ENCODE measurements around the gene FGF1.
A peak's percentile ranks its signal among the peaks of the same experiment; 100 is the strongest.

The FGF1 gene

DNA sequence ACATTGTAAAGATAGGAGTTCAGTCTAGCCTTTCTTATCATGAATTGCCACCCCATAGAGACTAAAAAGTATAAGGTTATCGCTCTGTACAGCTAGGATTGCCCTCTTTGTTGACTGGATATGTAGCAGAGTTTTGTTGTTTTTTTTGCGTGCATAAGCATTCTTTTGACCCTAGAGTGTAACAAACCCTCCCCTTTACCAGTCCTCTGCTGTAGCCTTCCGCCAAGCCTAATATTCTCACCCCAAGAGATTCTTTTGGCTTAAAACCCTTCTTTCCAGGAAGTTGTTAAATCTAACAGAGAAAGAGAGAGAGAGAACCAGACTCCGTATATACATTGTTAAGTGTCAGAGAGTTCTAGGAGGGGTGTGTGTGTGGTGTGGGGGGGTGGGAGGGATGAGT lies 113.9 kb downstream of the FGF1 start:
- Histone ChIP-seq H3K4me2 (no peak overlapping the region), H3K36me3 (no peaks in the 10 kb centered on the region), H3K9ac (no peak overlapping the region), H3K9me3 (no peaks in the 10 kb centered on the region), H3K27ac (no peak overlapping the region), H3K4me3 (no peak overlapping the region), H3K4me1 (peaks cover 6% of the 10 kb centered on the region; the same call in 1 of the 2 replicates), H3K27me3 (no peaks in the 10 kb centered on the region), H4K20me1 (no peaks in the 10 kb centered on the region)
- no peak for TF ChIP-seq Cebpa-rat (IDR thresholded peaks at IDR 0.05)

DNA sequence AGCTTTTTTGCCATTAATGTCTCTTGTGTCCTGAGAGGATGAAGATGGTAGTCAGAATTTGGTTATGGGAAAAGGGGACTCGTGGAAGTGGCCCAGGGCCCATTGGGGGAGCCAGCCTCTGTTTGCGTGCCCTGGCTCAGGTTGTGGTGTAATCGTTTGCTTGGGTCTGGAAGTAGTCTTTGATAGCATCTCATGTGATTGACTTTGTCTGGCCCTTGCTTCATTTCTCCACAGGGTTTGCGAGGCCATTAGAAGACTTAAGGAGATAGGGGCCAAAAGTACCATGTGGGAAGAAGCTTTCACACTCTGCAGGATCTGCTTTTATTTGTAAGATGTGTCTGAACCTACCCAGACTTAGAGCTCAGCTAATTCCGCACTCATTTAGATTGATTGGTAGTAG lies 114.5 kb downstream of the FGF1 start:
- Histone ChIP-seq H3K27ac (no peak overlapping the region), H3K4me1 (peaks cover 6% of the 10 kb centered on the region; the same call in 1 of the 2 replicates), H4K20me1 (no peaks in the 10 kb centered on the region)

DNA sequence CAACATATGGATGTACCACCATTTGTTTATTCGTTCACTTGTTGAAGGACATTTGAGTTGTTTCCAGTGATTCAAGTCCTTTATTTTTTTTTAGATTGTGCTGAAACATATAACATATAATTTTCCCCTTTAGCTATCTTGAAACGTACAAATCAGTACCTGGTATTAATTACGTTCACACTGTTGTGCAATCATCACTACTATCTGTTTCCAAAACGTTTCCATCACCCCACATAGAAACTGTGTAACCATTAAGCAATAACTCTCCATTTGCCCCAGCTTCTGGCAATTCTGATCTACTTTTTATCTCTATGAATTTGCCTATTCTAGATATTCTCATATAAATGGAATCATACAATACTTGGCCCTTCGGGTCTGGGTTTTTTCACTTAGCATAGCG lies 116.0 kb downstream of the FGF1 start:
- Histone ChIP-seq H3K4me2 (no peak overlapping the region), H3K36me3 (no peaks in the 10 kb centered on the region)
- TF ChIP-seq Cebpa-rat (IDR thresholded peaks at IDR 0.05): no peak

More for the DNA sequence above, 114.5 kb downstream of the FGF1 start:
- Histone ChIP-seq H3K9me3 (no peaks in the 10 kb centered on the region), H3K36me3 (no peaks in the 10 kb centered on the region), H3K27me3 (no peaks in the 10 kb centered on the region), H3K9ac (no peak overlapping the region), H3K4me3 (no peak overlapping the region), H3K4me2 (no peak overlapping the region)
- no peak for TF ChIP-seq Cebpa-rat (IDR thresholded peaks at IDR 0.05)

DNA sequence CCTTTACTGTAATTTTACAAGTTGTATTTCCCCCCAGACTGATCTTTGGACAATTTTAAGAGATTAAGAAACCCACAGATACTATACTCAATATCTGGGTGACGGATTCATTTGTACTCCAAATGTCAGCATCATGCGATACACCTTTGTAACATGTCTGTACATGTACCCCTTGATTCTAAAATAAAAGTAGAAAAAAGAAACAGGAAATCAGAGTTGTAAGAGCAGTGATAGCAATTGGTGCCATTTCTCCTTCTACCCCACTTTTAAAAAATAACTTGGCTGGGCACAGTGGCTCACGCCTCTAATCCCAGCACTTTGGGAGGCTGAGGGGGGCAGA lies 116.9 kb downstream of the FGF1 start:
- Histone ChIP-seq H3K9ac (no peak overlapping the region), H3K27me3 (no peaks in the 10 kb centered on the region), H3K4me2 (no peak overlapping the region), H3K4me3 (no peak overlapping the region), H3K4me1 (peaks cover 6% of the 10 kb centered on the region; the same call in 1 of the 2 replicates), H3K9me3 (no peaks in the 10 kb centered on the region), H3K27ac (no peak overlapping the region), H4K20me1 (no peaks in the 10 kb centered on the region), H3K36me3 (no peaks in the 10 kb centered on the region)
- no peak for TF ChIP-seq Cebpa-rat (IDR thresholded peaks at IDR 0.05)

More for the DNA sequence above, 116.0 kb downstream of the FGF1 start:
- Histone ChIP-seq H3K4me1 (peaks cover 6% of the 10 kb centered on the region; the same call in 1 of the 2 replicates), H3K9ac (no peak overlapping the region), H3K9me3 (no peaks in the 10 kb centered on the region), H3K27ac (no peak overlapping the region), H3K4me3 (no peak overlapping the region), H3K27me3 (no peaks in the 10 kb centered on the region), H4K20me1 (no peaks in the 10 kb centered on the region)

DNA sequence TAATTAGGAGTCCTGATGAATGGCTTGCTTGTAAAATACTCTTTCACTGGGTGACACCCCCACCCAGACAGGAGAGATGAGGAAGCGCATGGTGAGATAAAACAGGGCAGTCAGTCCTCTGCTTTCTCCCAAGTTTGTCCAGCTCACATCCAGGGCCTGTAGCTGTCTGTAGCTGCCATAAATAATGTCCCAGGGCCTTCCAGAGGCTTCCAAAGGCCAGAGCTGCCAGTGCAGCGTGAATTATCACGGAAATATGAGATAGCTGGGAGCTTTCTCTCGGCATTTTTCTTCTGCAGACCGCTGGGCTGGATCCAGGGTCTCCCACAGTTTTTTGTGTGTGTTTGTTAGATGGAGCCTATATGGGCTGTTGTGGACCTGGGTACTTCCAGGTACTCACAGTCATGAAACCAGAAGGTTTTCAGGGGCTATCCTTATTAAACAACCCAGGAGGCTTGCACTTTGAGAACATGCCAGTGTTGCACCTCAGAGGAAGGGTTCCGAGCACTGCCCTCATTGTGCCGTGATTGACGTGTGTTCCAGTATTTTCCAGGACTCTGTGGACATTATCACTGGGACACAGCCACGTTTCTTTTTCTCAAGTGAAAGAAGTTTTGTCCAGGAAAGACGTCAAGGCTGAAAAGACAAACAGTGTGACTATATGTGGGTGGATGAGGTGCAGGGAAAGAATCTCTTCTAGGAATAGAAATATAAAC lies 117.5 kb downstream of the FGF1 start:
- Histone ChIP-seq H4K20me1 (no peaks in the 10 kb centered on the region), H3K9ac (no peak overlapping the region), H3K4me1 (peaks cover 6% of the 10 kb centered on the region; the same call in 1 of the 2 replicates), H3K4me3 (no peak overlapping the region), H3K27me3 (no peaks in the 10 kb centered on the region), H3K36me3 (no peaks in the 10 kb centered on the region), H3K4me2 (no peak overlapping the region; the same call in 1 of the 2 replicates), H3K27ac (no peak overlapping the region), H3K9me3 (no peaks in the 10 kb centered on the region)
- no peak for TF ChIP-seq Cebpa-rat (IDR thresholded peaks at IDR 0.05)

DNA sequence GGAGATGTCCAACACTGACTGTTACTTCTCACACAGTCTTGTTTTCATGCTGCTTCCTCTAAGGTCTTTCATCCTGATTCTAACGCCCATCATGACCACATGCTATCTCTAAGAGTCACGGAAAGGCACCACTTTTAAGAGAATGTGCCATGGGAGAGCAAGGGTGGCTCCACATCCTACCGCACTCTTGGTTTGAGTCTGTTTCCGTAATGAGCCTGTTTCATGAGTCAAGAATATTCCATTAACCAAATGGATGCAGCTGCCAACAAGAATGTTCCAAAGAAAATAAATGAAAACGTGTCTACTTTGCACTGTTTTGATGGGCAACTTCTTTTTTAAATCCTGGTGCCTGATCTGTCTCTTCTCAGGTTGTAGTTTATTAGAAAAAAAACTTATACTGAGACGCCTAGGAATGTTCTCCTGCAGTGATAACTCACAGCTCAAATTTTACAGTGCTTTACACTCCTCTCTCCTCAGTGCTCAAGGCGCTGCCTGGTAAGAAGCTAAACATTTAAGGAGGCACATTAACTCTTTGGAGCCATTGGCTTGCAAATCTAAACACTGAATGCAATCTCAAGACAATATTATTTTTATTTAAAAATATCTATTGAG lies 124.3 kb downstream of the FGF1 start:
- Histone ChIP-seq H3K9me3 (no peaks in the 10 kb centered on the region), H3K27ac (no peak overlapping the region), H3K36me3 (no peaks in the 10 kb centered on the region), H3K9ac (no peak overlapping the region), H3K4me2 (no peak overlapping the region), H3K4me1 (no peaks in the 10 kb centered on the region), H4K20me1 (no peaks in the 10 kb centered on the region), H3K27me3 (no peaks in the 10 kb centered on the region), H3K4me3 (no peak overlapping the region)
- no peak for TF ChIP-seq Cebpa-rat (IDR thresholded peaks at IDR 0.05)

DNA sequence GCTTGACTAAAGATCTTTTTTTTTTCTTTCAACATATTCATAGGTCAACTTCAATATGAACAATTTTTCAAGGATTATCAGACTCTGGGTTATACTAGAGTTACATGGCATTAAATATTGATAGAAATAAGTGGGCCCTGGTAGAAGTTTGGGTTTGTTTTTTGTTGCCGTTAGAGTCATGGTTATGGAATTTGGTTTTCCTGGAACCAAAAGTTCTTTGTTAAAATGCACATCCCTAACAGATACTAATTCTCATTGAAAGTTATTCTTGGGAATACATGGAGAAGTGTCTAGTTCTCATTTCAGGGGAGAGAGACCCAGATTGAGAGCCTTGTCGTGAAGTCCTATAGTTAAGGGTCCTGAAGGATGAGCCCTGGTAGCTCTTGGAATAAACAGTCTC lies 124.9 kb downstream of the FGF1 start:
- H3K36me3 ChIP-seq: no peaks in the 10 kb centered on the region
- no peak overlapping the region for H3K9ac ChIP-seq
- no peaks in the 10 kb centered on the region for H3K9me3 ChIP-seq
- H4K20me1 ChIP-seq: no peaks in the 10 kb centered on the region
- H3K27me3 ChIP-seq: no peaks in the 10 kb centered on the region
- H3K4me2 ChIP-seq: no peak overlapping the region
- no peaks in the 10 kb centered on the region for H3K4me1 ChIP-seq
- H3K4me3 ChIP-seq: no peak overlapping the region
- no peak overlapping the region for H3K27ac ChIP-seq
- no peak for TF ChIP-seq Cebpa-rat (IDR thresholded peaks at IDR 0.05)

DNA sequence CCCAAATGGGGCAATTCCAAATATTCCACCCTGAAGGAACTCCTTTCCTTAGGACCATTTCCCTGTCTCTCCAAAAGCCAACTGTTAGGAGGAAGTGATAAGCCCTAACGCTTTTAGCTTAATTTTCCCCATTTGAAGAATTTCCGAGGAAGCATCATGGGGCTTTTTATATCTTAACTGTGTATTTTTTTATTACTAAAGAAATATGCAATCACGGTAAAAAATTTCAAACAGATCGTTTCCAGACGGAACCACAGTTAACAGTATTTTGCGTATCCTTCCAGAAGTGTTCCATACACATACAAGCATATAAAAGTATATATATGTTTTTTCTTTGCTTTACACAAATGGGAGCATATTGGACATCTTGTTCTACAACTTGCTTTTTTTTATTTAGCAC lies 133.8 kb downstream of the FGF1 start:
- H3K36me3 ChIP-seq: no peaks in the 10 kb centered on the region
- no peaks in the 10 kb centered on the region for H3K9me3 ChIP-seq
- no peaks in the 10 kb centered on the region for H4K20me1 ChIP-seq
- H3K4me3 ChIP-seq: no peak overlapping the region
- H3K27me3 ChIP-seq: peaks cover 24% of the 10 kb centered on the region
- peak overlapping the region; percentile 67 for H3K4me2 ChIP-seq
- H3K27ac ChIP-seq: no peak overlapping the region
- no peak overlapping the region for H3K9ac ChIP-seq
- H3K4me1 ChIP-seq: peaks cover 26% of the 10 kb centered on the region
- TF ChIP-seq Cebpa-rat (IDR thresholded peaks at IDR 0.05): no peak

DNA sequence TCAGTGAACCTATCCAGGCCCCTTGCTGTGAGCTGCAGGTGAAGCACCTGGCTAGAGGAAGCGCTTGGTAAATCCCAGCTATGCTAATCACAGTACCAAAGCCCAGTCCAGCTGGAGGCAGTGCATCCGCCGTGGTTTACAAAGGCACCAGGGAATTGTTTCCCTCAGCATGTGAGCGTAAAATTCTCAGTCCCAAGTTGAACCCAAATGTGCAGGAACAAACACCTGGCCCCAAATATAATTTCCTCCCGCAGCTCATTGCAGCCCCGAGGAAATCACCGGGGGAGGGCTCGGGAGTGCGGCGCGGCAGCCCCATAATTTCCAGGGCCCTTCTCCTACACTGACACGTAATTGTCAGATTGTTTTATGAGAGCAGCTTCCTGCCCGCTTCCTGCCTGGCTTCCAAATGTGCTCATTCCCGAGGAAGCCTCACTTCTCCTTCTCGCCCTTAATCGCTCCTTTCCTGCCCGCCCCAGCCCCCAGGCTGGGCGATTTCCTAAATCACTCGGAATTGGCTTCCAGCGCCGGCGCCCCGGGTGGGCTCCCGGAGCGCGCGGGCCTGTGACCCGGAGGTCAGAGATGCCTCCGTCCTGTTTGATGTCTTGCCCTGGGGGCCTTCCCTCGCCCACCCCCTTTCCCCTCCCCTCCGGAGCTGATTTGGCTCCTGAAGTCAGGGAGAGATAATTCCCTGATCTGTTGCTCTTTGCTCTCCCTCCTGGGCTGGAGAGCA lies 134.4 kb downstream of the FGF1 start:
- H3K9ac ChIP-seq: no peak overlapping the region
- no peaks in the 10 kb centered on the region for H3K36me3 ChIP-seq
- peaks cover 24% of the 10 kb centered on the region for H3K27me3 ChIP-seq
- no peak overlapping the region for H3K4me3 ChIP-seq
- H3K9me3 ChIP-seq: no peaks in the 10 kb centered on the region
- peaks cover 26% of the 10 kb centered on the region for H3K4me1 ChIP-seq
- no peaks in the 10 kb centered on the region for H4K20me1 ChIP-seq
- no peak for TF ChIP-seq Cebpa-rat (IDR thresholded peaks at IDR 0.05)
- no peak overlapping the region for H3K27ac ChIP-seq
- peak overlapping the region; percentile 67 for H3K4me2 ChIP-seq

DNA sequence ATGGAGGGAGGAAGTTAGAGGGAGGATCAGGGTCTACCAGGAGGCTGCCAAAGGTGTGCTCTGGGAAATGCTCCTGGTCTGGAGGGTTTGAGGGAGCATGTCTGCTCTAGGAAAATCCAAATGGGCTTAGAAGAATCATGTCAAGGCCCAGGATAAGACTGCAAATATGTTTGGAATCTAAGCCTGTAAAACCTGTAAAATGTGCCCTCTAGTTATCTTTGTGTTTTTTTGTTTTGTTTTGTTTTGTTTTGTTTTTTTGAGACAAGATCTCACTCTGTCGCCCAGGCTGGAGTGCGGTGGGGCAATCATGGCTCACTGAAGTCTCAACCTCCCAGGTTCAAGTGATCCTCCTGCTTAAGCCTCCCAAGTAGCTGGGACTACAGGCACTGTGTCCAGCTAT lies 135.4 kb downstream of the FGF1 start:
- Histone ChIP-seq H4K20me1 (no peaks in the 10 kb centered on the region), H3K4me1 (peaks cover 26% of the 10 kb centered on the region), H3K36me3 (no peaks in the 10 kb centered on the region), H3K9ac (no peak overlapping the region), H3K27me3 (peaks cover 24% of the 10 kb centered on the region), H3K4me2 (no peak overlapping the region), H3K4me3 (no peak overlapping the region), H3K27ac (no peak overlapping the region), H3K9me3 (no peaks in the 10 kb centered on the region)
- no peak for TF ChIP-seq Cebpa-rat (IDR thresholded peaks at IDR 0.05)
